HL-60 (cell line): Measurements from ENCODE around the gene ZNF792.

ENCODE experiments used
- CTCF ChIP-seq: IDR thresholded peaks from one replicate; pipeline ENCODE4 v1.5.1; 2011; ENCODE audit warnings: low read length, control low read depth, inconsistent platforms; ENCODE audit not compliant: insufficient read depth
- POLR2AphosphoS5 ChIP-seq: IDR thresholded peaks from 2 replicates; pipeline ENCODE4 v1.6.1; 2012; ENCODE audit warnings: low read depth
- REST ChIP-seq: IDR thresholded peaks from 2 replicates; pipeline ENCODE4 v1.6.1; 2012; ENCODE audit warnings: low read depth; ENCODE audit not compliant: insufficient replicate concordance
- SPI1 ChIP-seq: IDR thresholded peaks from 2 replicates; pipeline ENCODE4 v1.6.1; 2012; ENCODE audit warnings: low read depth, mild to moderate bottlenecking, borderline replicate concordance

- TF ChIP-seq REST: no peak
- no peak for TF ChIP-seq SPI1
- TF ChIP-seq CTCF: no peak
- TF ChIP-seq POLR2AphosphoS5: no peak
Measured at GRCh38 chr19:35004517-35005255, 40.7 kb upstream of the ZNF792 start.
